ENCODE measurements around the gene CXorf38.

DNA sequence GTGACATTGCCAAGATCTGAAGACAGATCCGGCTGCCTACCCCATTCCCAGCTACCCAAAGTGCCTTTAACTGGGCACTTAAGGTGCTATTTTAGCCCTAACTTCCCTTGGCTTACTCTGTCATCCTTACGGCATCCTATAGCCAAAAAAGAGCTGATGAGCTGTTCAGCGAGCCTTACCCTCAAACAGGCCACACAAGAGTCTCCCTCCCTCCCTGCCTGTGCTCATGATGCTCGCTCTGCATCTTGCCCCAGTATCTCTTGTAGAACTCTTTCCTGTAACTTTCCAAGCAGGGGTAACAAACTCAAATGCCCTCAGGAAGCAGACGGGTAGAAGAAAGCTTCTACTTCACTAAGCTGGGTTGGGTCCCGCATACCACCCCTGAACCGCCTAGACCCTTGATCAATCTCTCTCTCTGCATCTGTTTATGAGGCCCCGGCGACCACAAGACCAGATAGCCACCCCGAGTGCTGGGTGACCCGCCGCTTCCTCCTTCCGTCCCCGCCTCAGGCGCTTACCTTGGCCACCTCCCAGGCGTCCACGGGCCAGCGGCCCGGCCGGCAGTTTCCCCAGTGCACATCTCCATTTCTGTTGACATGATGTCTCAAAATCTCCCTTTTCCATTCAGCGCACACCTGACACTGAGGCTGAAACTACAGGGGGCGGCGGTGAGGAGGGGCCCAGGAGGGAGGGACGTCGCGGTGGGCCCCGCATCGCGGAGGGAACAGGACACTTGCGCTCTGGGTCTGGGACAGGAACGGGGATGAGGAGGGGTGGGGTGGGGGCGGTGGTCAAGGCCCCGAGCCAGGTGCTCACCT is 663 bp downstream of the CXorf38 start:
- TF ChIP-seq ZFP30 (CRISPR knock-in tag; IDR thresholded peaks at IDR 0.05): no peak
- TF ChIP-seq, protein P1, sequence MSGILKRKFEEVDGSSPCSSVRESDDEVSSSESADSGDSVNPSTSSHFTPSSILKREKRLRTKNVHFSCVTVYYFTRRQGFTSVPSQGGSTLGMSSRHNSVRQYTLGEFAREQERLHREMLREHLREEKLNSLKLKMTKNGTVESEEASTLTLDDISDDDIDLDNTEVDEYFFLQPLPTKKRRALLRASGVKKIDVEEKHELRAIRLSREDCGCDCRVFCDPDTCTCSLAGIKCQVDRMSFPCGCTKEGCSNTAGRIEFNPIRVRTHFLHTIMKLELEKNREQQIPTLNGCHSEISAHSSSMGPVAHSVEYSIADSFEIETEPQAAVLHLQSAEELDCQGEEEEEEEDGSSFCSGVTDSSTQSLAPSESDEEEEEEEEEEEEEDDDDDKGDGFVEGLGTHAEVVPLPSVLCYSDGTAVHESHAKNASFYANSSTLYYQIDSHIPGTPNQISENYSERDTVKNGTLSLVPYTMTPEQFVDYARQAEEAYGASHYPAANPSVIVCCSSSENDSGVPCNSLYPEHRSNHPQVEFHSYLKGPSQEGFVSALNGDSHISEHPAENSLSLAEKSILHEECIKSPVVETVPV (CRISPR knock-in tag; IDR thresholded peaks at IDR 0.05): no peak
- TF ChIP-seq, protein P2, sequence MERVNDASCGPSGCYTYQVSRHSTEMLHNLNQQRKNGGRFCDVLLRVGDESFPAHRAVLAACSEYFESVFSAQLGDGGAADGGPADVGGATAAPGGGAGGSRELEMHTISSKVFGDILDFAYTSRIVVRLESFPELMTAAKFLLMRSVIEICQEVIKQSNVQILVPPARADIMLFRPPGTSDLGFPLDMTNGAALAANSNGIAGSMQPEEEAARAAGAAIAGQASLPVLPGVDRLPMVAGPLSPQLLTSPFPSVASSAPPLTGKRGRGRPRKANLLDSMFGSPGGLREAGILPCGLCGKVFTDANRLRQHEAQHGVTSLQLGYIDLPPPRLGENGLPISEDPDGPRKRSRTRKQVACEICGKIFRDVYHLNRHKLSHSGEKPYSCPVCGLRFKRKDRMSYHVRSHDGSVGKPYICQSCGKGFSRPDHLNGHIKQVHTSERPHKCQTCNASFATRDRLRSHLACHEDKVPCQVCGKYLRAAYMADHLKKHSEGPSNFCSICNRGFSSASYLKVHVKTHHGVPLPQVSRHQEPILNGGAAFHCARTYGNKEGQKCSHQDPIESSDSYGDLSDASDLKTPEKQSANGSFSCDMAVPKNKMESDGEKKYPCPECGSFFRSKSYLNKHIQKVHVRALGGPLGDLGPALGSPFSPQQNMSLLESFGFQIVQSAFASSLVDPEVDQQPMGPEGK (CRISPR knock-in tag; IDR thresholded peaks at IDR 0.05; ENCODE audit: borderline replicate concordance): no peak
- TF ChIP-seq ZNF565 (CRISPR knock-in tag; conservative IDR thresholded peaks at IDR 0.05; ENCODE audit: low read depth): no peak
- TF ChIP-seq ISL1 (CRISPR knock-in tag; IDR thresholded peaks at IDR 0.05): no peak
- no peak for TF ChIP-seq SNAI2 (CRISPR knock-in tag; IDR thresholded peaks at IDR 0.05)
- TF ChIP-seq RARB (CRISPR knock-in tag; IDR thresholded peaks at IDR 0.05): no peak
